H9 (cell line): ENCODE data around the gene AGBL4. TPM values are rescaled to one million over a fixed set of nuclear protein-coding genes. Genes with fewer than 3 reads are reported as not detected.

ENCODE experiments used
- DNase-seq: peaks from one replicate; pipeline ENCODE4 v3.0.0-alpha.2; 2017
- H2AFZ ChIP-seq: one replicate; pipeline ENCODE4 v1.6.1; 2013; ENCODE audit warnings: mild to moderate bottlenecking, low read length, control low read depth, moderate library complexity
- H2AK5ac ChIP-seq: 2 replicates; pipeline ENCODE4 v1.6.1; 2013; ENCODE audit warnings: low read length, control low read depth, mixed read lengths; ENCODE audit not compliant: insufficient read length
- H2BK120ac ChIP-seq: one replicate; pipeline ENCODE4 v1.6.1; 2013; ENCODE audit warnings: low read depth, mild to moderate bottlenecking, low read length, control low read depth, inconsistent platforms; ENCODE audit not compliant: poor library complexity, severe bottlenecking
- H2BK12ac ChIP-seq: 2 replicates; pipeline ENCODE4 v1.6.1; 2013; ENCODE audit warnings: low read length, control low read depth, mixed read lengths, low read depth; ENCODE audit not compliant: insufficient read length
- H2BK15ac ChIP-seq: 2 replicates; pipeline ENCODE4 v1.6.1; 2013; ENCODE audit warnings: low read depth, low read length, control low read depth
- H2BK20ac ChIP-seq: one replicate; pipeline ENCODE4 v1.6.1; 2013; ENCODE audit warnings: low read depth, mild to moderate bottlenecking, low read length, control low read depth, inconsistent platforms; ENCODE audit not compliant: poor library complexity, severe bottlenecking
- H2BK5ac ChIP-seq: 2 replicates; pipeline ENCODE4 v1.6.1; 2013; ENCODE audit warnings: low read length, control low read depth, mixed read lengths; ENCODE audit not compliant: insufficient read length
- H3K14ac ChIP-seq: 2 replicates; pipeline ENCODE4 v1.6.1; 2013; ENCODE audit warnings: low read length, control low read depth; ENCODE audit not compliant: insufficient read depth
- H3K18ac ChIP-seq: 2 replicates; pipeline ENCODE4 v1.6.1; 2013; ENCODE audit warnings: low read depth, mild to moderate bottlenecking, mixed read lengths, low read length, control low read depth; ENCODE audit not compliant: insufficient read length
- H3K23ac ChIP-seq: 2 replicates; pipeline ENCODE4 v1.6.1; 2013; ENCODE audit warnings: low read length, control low read depth, mixed read lengths, low read depth; ENCODE audit not compliant: insufficient read length
- H3K23me2 ChIP-seq: 2 replicates; pipeline ENCODE4 v1.6.1; 2013; ENCODE audit warnings: low read depth, mild to moderate bottlenecking, mixed read lengths, low read length, control low read depth; ENCODE audit not compliant: insufficient read length, poor library complexity, severe bottlenecking
- H3K27ac ChIP-seq: 2 replicates; pipeline ENCODE4 v1.5.1; 2013; ENCODE audit warnings: low read length, control low read depth, mixed read lengths, low read depth; ENCODE audit not compliant: insufficient read length
- H3K27me3 ChIP-seq: 2 replicates; pipeline ENCODE4 v1.6.1; 2013; ENCODE audit warnings: low read length, control low read depth, inconsistent platforms; ENCODE audit not compliant: insufficient read depth
- H3K4ac ChIP-seq: 2 replicates; pipeline ENCODE4 v1.6.1; 2013; ENCODE audit warnings: low read depth, mild to moderate bottlenecking, control low read depth, inconsistent platforms, low read length, moderate library complexity
- H3K4me1 ChIP-seq: 2 replicates; pipeline ENCODE4 v1.6.1; 2013; ENCODE audit warnings: low read length, control low read depth, inconsistent platforms; ENCODE audit not compliant: insufficient read depth
- H3K4me2 ChIP-seq: 2 replicates; pipeline ENCODE4 v1.6.1; 2013; ENCODE audit warnings: low read length, control low read depth, mixed read lengths; ENCODE audit not compliant: insufficient read length, insufficient read depth
- H3K56ac ChIP-seq: 2 replicates; pipeline ENCODE4 v1.6.1; 2013; ENCODE audit warnings: low read depth, mild to moderate bottlenecking, mixed read lengths, low read length, control low read depth; ENCODE audit not compliant: insufficient read length
- H3K79me1 ChIP-seq: 2 replicates; pipeline ENCODE4 v1.6.1; 2013; ENCODE audit warnings: low read depth, mild to moderate bottlenecking, moderate library complexity, low read length, control low read depth, inconsistent platforms; ENCODE audit not compliant: insufficient read depth, poor library complexity, severe bottlenecking
- H3K79me2 ChIP-seq: 2 replicates; pipeline ENCODE4 v1.6.1; 2013; ENCODE audit warnings: low read length, control low read depth, inconsistent platforms; ENCODE audit not compliant: insufficient read depth
- H3K9ac ChIP-seq: 2 replicates; pipeline ENCODE4 v1.6.1; 2013; ENCODE audit warnings: low read length, control low read depth, mixed read lengths; ENCODE audit not compliant: insufficient read length; ENCODE audit errors: extremely low read depth
- H3K9me3 ChIP-seq: one replicate; pipeline ENCODE4 v1.6.1; 2013; ENCODE audit warnings: low read depth, low read length, inconsistent platforms; ENCODE audit not compliant: control insufficient read depth
- H3T11ph ChIP-seq: one replicate; pipeline ENCODE4 v1.6.1; 2013; ENCODE audit warnings: mild to moderate bottlenecking, low read length, control low read depth, inconsistent platforms
- H4K20me1 ChIP-seq: one replicate; pipeline ENCODE4 v1.6.1; 2013; ENCODE audit not compliant: control insufficient read depth, insufficient read length, insufficient read depth
- H4K5ac ChIP-seq: 2 replicates; pipeline ENCODE4 v1.6.1; 2013; ENCODE audit warnings: low read depth, mild to moderate bottlenecking, mixed read lengths, low read length, control low read depth; ENCODE audit not compliant: insufficient read length
- H4K8ac ChIP-seq: replicated peaks from 2 replicates; pipeline ENCODE4 v1.6.1; 2013; ENCODE audit warnings: low read length, control low read depth, mixed read lengths, low read depth; ENCODE audit not compliant: insufficient read length
- H4K91ac ChIP-seq: 2 replicates; pipeline ENCODE4 v1.6.1; 2013; ENCODE audit warnings: low read depth, mild to moderate bottlenecking, moderate library complexity, mixed read lengths, low read length, control low read depth; ENCODE audit not compliant: insufficient read length
- H3K27ac Mint-ChIP-seq, 3 experiments: 2 replicates in 2 of 3; 3 replicates in 1 of 3; pipeline ENCODE4 v1.8.0; 2020 to 2021; ENCODE audit warnings: mixed read lengths in 3 of 3, mild to moderate bottlenecking in 1 of 3, moderate library complexity in 1 of 3
- H3K27me3 Mint-ChIP-seq: 2 replicates; pipeline ENCODE4 v1.8.0; 2021; ENCODE audit warnings: low read depth, mild to moderate bottlenecking, moderate library complexity, mixed read lengths
- H3K36me3 Mint-ChIP-seq, 3 experiments: 2 replicates in 2 of 3; 3 replicates in 1 of 3; pipeline ENCODE4 v1.8.0; 2020 to 2021; ENCODE audit warnings: low read depth in 3 of 3, mixed read lengths in 3 of 3; ENCODE audit not compliant: insufficient read depth in 1 of 3
- H3K4me1 Mint-ChIP-seq, 2 experiments: 2 replicates each; pipeline ENCODE4 v1.8.0; 2020; ENCODE audit warnings: mixed read lengths in 2 of 2
- H3K4me3 Mint-ChIP-seq, 2 experiments: 2 replicates in 1 of 2; 3 replicates in 1 of 2; pipeline ENCODE4 v1.8.0; 2020 to 2021; ENCODE audit warnings: mild to moderate bottlenecking in 2 of 2, mixed read lengths in 2 of 2, moderate library complexity in 1 of 2
- H3K9me3 Mint-ChIP-seq, 2 experiments: 2 replicates in 1 of 2; 3 replicates in 1 of 2; pipeline ENCODE4 v1.8.0; 2020; ENCODE audit warnings: mild to moderate bottlenecking in 2 of 2, mixed read lengths in 2 of 2, moderate library complexity in 1 of 2
- WGBS: extraction: QIAGEN DNeasy Blood & Tissue Kit; methylation state at CpG from one replicate; pipeline ENCODE4 v1.1.7; 2013; ENCODE audit warnings: missing lambda C conversion rate, low lambda C conversion rate, mixed read lengths; ENCODE audit not compliant: insufficient read length; ENCODE audit errors: extremely low coverage; 5-methylcytosine and 5-hydroxymethylcytosine counted together
- total RNA-seq: library from RNA; stranded (reverse); gene quantifications from 2 replicates; pipeline ENCODE4 v1.2.1, GENCODE V29; 2021
- TF ChIP-seq, protein P1 (sequence below): fragments of 200-600 bp; sonication (generic); conservative IDR thresholded peaks from 3 replicates; pipeline ENCODE4 v1.8.0; 2021; ENCODE audit warnings: antibody characterized with exemption, mild to moderate bottlenecking

AGBL4 gene
- total RNA-seq, 1 experiment from 2014 or later = not detected

DNA sequence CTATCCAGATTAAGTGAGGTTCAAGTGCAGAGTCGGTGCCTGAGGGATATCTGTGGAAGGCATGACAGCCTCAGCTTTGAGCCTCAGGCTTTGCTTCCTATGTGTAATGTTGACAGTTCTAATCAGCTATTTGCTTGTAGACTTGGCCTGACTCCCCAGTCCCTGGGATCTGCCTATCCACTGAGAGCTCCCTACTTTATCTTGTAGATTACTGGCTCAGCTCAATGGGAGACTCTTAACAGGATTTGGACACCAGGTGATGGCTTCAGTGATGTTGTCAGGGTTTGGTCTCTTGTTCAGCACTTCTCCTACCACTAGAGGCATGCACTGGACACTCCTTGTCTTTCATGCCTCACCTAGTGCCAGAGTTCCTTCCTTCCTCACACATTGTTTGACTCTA is 1120.5 kb downstream of the AGBL4 start:
- no peaks in the 10 kb centered on the region for H3K23me2 ChIP-seq
- no peak overlapping the region for H2BK12ac ChIP-seq
- H3K27ac ChIP-seq = no peak overlapping the region
- no peak for DNase-seq
- no peak overlapping the region for H3K4ac ChIP-seq
- no peaks in the 10 kb centered on the region for H4K20me1 ChIP-seq
- no peak overlapping the region for H2BK5ac ChIP-seq
- H3K9ac ChIP-seq = no peak overlapping the region
- H4K8ac ChIP-seq = no peak overlapping the region
- Mint-ChIP-seq H3K4me1 (no peaks in the 10 kb centered on the region), H3K36me3 (no peaks in the 10 kb centered on the region; a peak in 1 of 7 replicates), H3K27ac (no peak overlapping the region), H3K9me3 (peaks cover 0 to 39% of the 10 kb centered on the region in 2 experiments; a peak in 3 of 5 replicates), H3K27me3 (no peaks in the 10 kb centered on the region), H3K4me3 (no peak overlapping the region)
- no CpG with 5 or more reads among the region's 1 CpG for WGBS
- H2BK15ac ChIP-seq = no peak overlapping the region
- H3K79me1 ChIP-seq = no peaks in the 10 kb centered on the region
- no peak overlapping the region for H2BK120ac ChIP-seq
- no peak overlapping the region for H3K4me2 ChIP-seq
- H4K5ac ChIP-seq = no peak overlapping the region
- no peaks in the 10 kb centered on the region for H3K27me3 ChIP-seq
- no peak overlapping the region for H3K18ac ChIP-seq
- H4K91ac ChIP-seq = no peak overlapping the region
- H2AFZ ChIP-seq = no peak overlapping the region
- TF ChIP-seq, protein P1, sequence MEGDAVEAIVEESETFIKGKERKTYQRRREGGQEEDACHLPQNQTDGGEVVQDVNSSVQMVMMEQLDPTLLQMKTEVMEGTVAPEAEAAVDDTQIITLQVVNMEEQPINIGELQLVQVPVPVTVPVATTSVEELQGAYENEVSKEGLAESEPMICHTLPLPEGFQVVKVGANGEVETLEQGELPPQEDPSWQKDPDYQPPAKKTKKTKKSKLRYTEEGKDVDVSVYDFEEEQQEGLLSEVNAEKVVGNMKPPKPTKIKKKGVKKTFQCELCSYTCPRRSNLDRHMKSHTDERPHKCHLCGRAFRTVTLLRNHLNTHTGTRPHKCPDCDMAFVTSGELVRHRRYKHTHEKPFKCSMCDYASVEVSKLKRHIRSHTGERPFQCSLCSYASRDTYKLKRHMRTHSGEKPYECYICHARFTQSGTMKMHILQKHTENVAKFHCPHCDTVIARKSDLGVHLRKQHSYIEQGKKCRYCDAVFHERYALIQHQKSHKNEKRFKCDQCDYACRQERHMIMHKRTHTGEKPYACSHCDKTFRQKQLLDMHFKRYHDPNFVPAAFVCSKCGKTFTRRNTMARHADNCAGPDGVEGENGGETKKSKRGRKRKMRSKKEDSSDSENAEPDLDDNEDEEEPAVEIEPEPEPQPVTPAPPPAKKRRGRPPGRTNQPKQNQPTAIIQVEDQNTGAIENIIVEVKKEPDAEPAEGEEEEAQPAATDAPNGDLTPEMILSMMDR = no peak
- no peaks in the 10 kb centered on the region for H3K79me2 ChIP-seq
- no peak overlapping the region for H3K56ac ChIP-seq
- no peaks in the 10 kb centered on the region for H3K9me3 ChIP-seq
- no peak overlapping the region for H2BK20ac ChIP-seq
- H3K14ac ChIP-seq = no peak overlapping the region
- no peak overlapping the region for H3K23ac ChIP-seq
- H2AK5ac ChIP-seq = no peak overlapping the region
- no peaks in the 10 kb centered on the region for H3K4me1 ChIP-seq
- no peak overlapping the region for H3T11ph ChIP-seq
